B cell (primary cell): ENCODE measurements around the gene ANAPC13. TPM values are rescaled to one million over a fixed set of nuclear protein-coding genes. Genes with fewer than 3 reads are reported as not detected.

Experiments
- ATAC-seq: fragments of 200-7000 bp; cut with Tn5 transposase; one replicate; pipeline ENCODE4 v1.10.0; 2021; ENCODE audit warnings: low read depth, mild to moderate bottlenecking, moderate number of reproducible peaks, moderate library complexity
- CTCF ChIA-PET: fragments of 350-600 bp; sonication (Branson Sonifier 250); formaldehyde crosslinking; loops from one replicate; lab custom pipeline; 2021; ENCODE audit warnings: antibody characterized with exemption, inconsistent platforms; lab: Charles Lee
- POLR2A ChIA-PET: fragments of 350-600 bp; sonication (Branson Sonifier 250); formaldehyde crosslinking; loops from one replicate; lab custom pipeline; 2021; ENCODE audit warnings: antibody characterized with exemption; lab: Charles Lee
- DNase-seq: peaks from one replicate; pipeline ENCODE4 v3.0.0; 2013
- H2AFZ ChIP-seq: 2 replicates; pipeline ENCODE4 v1.6.1; 2012; ENCODE audit warnings: mild to moderate bottlenecking, low read depth, low read length; ENCODE audit not compliant: insufficient read depth, poor library complexity, severe bottlenecking
- H3K27ac ChIP-seq, 2 donors: 1 replicate in 1 of 2; 2 replicates in 1 of 2; pipeline ENCODE4 v1.5.1; 2012 to 2013; ENCODE audit warnings: low read length in 2 of 2, mild to moderate bottlenecking in 2 of 2, moderate library complexity in 1 of 2
- H3K27me3 ChIP-seq, 4 experiments: fragments of 200-600 bp in 1 of 4; sonication (generic) in 1 of 4; replicated peaks in 1 of 4; 1 replicate in 2 of 4; 2 replicates in 2 of 4; pipeline versions ENCODE4 v1.6.1 to v1.7.0; 2013 to 2016; ENCODE audit warnings: low read length in 3 of 4, mild to moderate bottlenecking in 2 of 4, mixed read lengths in 1 of 4, moderate library complexity in 1 of 4; ENCODE audit not compliant: insufficient read depth in 4 of 4, control insufficient read depth in 3 of 4; ENCODE audit errors: control extremely low read depth in 1 of 4
- H3K36me3 ChIP-seq, 2 experiments: replicated peaks in 1 of 2; 1 replicate in 1 of 2; 2 replicates in 1 of 2; pipeline versions ENCODE4 v1.6.1 to v1.7.1; 2013; ENCODE audit warnings: low read length in 1 of 2; ENCODE audit not compliant: insufficient read depth in 2 of 2, control insufficient read depth in 1 of 2; ENCODE audit errors: control extremely low read depth in 1 of 2, extremely low read depth in 1 of 2
- H3K4me1 ChIP-seq, 2 donors: fragments of 200-600 bp in 1 of 2; sonication (generic) in 1 of 2; 1 replicate in 1 of 2; 2 replicates in 1 of 2; pipeline versions ENCODE4 v1.5.1 to v1.6.1; 2013 to 2017; ENCODE audit warnings: low read length in 2 of 2; ENCODE audit not compliant: control insufficient read depth in 2 of 2, insufficient read depth in 2 of 2
- H3K4me2 ChIP-seq: replicated peaks from 2 replicates; pipeline ENCODE3; 2012; ENCODE audit warnings: mild to moderate bottlenecking, low read depth, low read length; ENCODE audit not compliant: poor library complexity, severe bottlenecking
- H3K4me3 ChIP-seq, 5 experiments: fragments of 200-600 bp in 1 of 5; sonication (generic) in 1 of 5; 1 replicate in 3 of 5; 2 replicates in 2 of 5; pipeline versions ENCODE4 v1.5.1 to v1.7.0; 2011 to 2016; ENCODE audit warnings: low read length in 4 of 5, mild to moderate bottlenecking in 4 of 5, low read depth in 2 of 5, control low read depth in 1 of 5, moderate library complexity in 1 of 5; ENCODE audit not compliant: insufficient read depth in 1 of 5; ENCODE audit errors: control extremely low read depth in 1 of 5, extremely low read depth in 1 of 5
- H3K79me2 ChIP-seq: fragments of 200-600 bp; sonication (generic); one replicate; pipeline ENCODE4 v1.6.0; 2016; ENCODE audit warnings: low read length; ENCODE audit not compliant: control insufficient read depth, insufficient read depth
- H3K9ac ChIP-seq: fragments of 200-600 bp; sonication (generic); 2 replicates; pipeline ENCODE4 v1.6.1; 2017; ENCODE audit warnings: mild to moderate bottlenecking, low read length, moderate library complexity
- H3K9me3 ChIP-seq, 3 donors: one replicate each; pipeline versions ENCODE4 v1.6.1 to v1.7.1; 2013; ENCODE audit warnings: low read length in 2 of 3; ENCODE audit not compliant: control insufficient read depth in 2 of 3, insufficient read depth in 1 of 3; ENCODE audit errors: control extremely low read depth in 1 of 3
- H4K20me1 ChIP-seq: 2 replicates; pipeline ENCODE4 v1.6.0; 2012; ENCODE audit warnings: mild to moderate bottlenecking, low read length; ENCODE audit not compliant: insufficient read depth, control insufficient read depth, poor library complexity, severe bottlenecking
- H3K27ac Mint-ChIP-seq: one replicate; pipeline ENCODE4 v1.8.0; 2021; ENCODE audit warnings: mixed read lengths
- H3K27me3 Mint-ChIP-seq: one replicate; pipeline ENCODE4 v1.8.0; 2021; ENCODE audit warnings: mixed read lengths
- H3K4me1 Mint-ChIP-seq: one replicate; pipeline ENCODE4 v1.8.0; 2021; ENCODE audit warnings: mixed read lengths
- H3K4me3 Mint-ChIP-seq: one replicate; pipeline ENCODE4 v1.8.0; 2021; ENCODE audit warnings: mixed read lengths
- H3K9me3 Mint-ChIP-seq: one replicate; pipeline ENCODE4 v1.8.0; 2022; ENCODE audit warnings: mixed read lengths; ENCODE audit not compliant: insufficient read depth
- EZH2 ChIP-seq: IDR thresholded peaks from 2 replicates; pipeline ENCODE4 v1.6.1; 2012; ENCODE audit warnings: borderline replicate concordance, low read depth, mild to moderate bottlenecking, moderate library complexity, low read length; ENCODE audit not compliant: insufficient read depth, poor library complexity, severe bottlenecking
- WGBS: methylation state at CpG from one replicate; pipeline ENCODE4 v1.1.5; 2013; ENCODE audit warnings: missing lambda C conversion rate; ENCODE audit not compliant: insufficient coverage; 5-methylcytosine and 5-hydroxymethylcytosine counted together
- intact Hi-C: fragments of 100-400 bp; cut with micrococcal nuclease; formaldehyde crosslinking; loops from one replicate; pipeline ENCODE4 v1.10.0; 2022
- polyA plus RNA-seq: library from polyadenylated mRNA; depleted of rRNA; stranded (reverse); fragments of >200 nt; gene quantifications from 2 replicates; pipeline ENCODE4 v1.2.3, GENCODE V29; 2012
- total RNA-seq, 2 donors: library from RNA; stranded (reverse); fragments of 120-200 nt in 1 of 2; gene quantifications; 1 replicate in 1 of 2; 2 replicates in 1 of 2; pipeline versions ENCODE4 v1.2.3 to v1.2.4, GENCODE V29; 2013 to 2022
- TF ChIP-seq, protein P1 (sequence below): fragments of 200-600 bp; IDR thresholded peaks from one replicate; pipeline ENCODE4 v1.8.0; 2022; ENCODE audit warnings: antibody characterized with exemption, mild to moderate bottlenecking

Gene ANAPC13
- total and polyA plus RNA-seq, 2 donors (not counting 1 experiment from before 2014, with no cell fraction given): 13.0 to 29.3 TPM

- peaks cover 60% of the 10 kb centered on the region for H3K79me2 ChIP-seq
- DNase-seq (no peak), ATAC-seq (no peak)
- H3K4me1 ChIP-seq: no peaks in the 10 kb centered on the region
- intact Hi-C loops: no loop called here
- peaks cover 14% of the 10 kb centered on the region for H4K20me1 ChIP-seq
- Mint-ChIP-seq H3K27me3 (no peaks in the 10 kb centered on the region), H3K27ac (no peak overlapping the region), H3K4me3 (no peak overlapping the region), H3K4me1 (peaks cover 18% of the 10 kb centered on the region), H3K9me3 (peaks cover 11% of the 10 kb centered on the region)
- H3K36me3 ChIP-seq: peaks cover 0 to 17% of the 10 kb centered on the region in 2 experiments
- no peaks in the 10 kb centered on the region for H3K27me3 ChIP-seq
- ChIA-PET POLR2A (no interaction called here), CTCF (interaction anchor here (1.5 kb wide), 1 partner anchor 25 kb away, joined by 4 read pairs; no protein-coding TSS in a partner anchor)
- no peak for TF ChIP-seq EZH2
- no peak overlapping the region for H3K9ac ChIP-seq
- no peak overlapping the region for H3K27ac ChIP-seq
- WGBS: 76% methylated on average over 3 of the region's 3 CpGs
- no peak overlapping the region for H3K4me2 ChIP-seq
- H3K9me3 ChIP-seq: peaks cover under 1 to 15% (median 5%) of the 10 kb centered on the region in 3 donors
- H2AFZ ChIP-seq: no peak overlapping the region
- no peak overlapping the region for H3K4me3 ChIP-seq
These were observed 19.7 kb upstream of the ANAPC13 start for GRCh38 chr3:134505485-134505884.

GRCh38 chr3:134504132-134504531 lies 18.3 kb upstream of the ANAPC13 start:
- H3K9ac ChIP-seq: no peak overlapping the region
- H3K27ac Mint-ChIP-seq: no peak overlapping the region
- peaks cover 0 to 14% of the 10 kb centered on the region in 2 experiments for H3K36me3 ChIP-seq
- H2AFZ ChIP-seq: no peak overlapping the region
- ATAC-seq: no peak
- peaks cover 24% of the 10 kb centered on the region for H3K4me1 Mint-ChIP-seq
- TF ChIP-seq EZH2: no peak
- TF ChIP-seq, protein P1, sequence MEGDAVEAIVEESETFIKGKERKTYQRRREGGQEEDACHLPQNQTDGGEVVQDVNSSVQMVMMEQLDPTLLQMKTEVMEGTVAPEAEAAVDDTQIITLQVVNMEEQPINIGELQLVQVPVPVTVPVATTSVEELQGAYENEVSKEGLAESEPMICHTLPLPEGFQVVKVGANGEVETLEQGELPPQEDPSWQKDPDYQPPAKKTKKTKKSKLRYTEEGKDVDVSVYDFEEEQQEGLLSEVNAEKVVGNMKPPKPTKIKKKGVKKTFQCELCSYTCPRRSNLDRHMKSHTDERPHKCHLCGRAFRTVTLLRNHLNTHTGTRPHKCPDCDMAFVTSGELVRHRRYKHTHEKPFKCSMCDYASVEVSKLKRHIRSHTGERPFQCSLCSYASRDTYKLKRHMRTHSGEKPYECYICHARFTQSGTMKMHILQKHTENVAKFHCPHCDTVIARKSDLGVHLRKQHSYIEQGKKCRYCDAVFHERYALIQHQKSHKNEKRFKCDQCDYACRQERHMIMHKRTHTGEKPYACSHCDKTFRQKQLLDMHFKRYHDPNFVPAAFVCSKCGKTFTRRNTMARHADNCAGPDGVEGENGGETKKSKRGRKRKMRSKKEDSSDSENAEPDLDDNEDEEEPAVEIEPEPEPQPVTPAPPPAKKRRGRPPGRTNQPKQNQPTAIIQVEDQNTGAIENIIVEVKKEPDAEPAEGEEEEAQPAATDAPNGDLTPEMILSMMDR: no peak
- intact Hi-C loops: no loop called here
- no peak overlapping the region for H3K4me3 ChIP-seq
- DNase-seq: no peak
- CTCF ChIA-PET: no interaction called here
- no peaks in the 10 kb centered on the region for H3K27me3 ChIP-seq
- no peak overlapping the region for H3K4me3 Mint-ChIP-seq
- no peaks in the 10 kb centered on the region for H3K4me1 ChIP-seq
- peaks cover 3 to 15% (median 5%) of the 10 kb centered on the region in 3 donors for H3K9me3 ChIP-seq
- WGBS: no CpG with 5 or more reads among the region's 3 CpGs
- H3K4me2 ChIP-seq: no peak overlapping the region
- peaks cover 74% of the 10 kb centered on the region for H3K79me2 ChIP-seq
- POLR2A ChIA-PET: no interaction called here
- H3K27me3 Mint-ChIP-seq: no peaks in the 10 kb centered on the region
- peaks cover 14% of the 10 kb centered on the region for H4K20me1 ChIP-seq
- no peak overlapping the region for H3K27ac ChIP-seq
- H3K9me3 Mint-ChIP-seq: peaks cover 11% of the 10 kb centered on the region
